Left forelimb (tissue), 1 donor: ENCODE results near the gene USP15.
"Not testable (repeated sequence)": the region's sequence is repeated elsewhere in the genome, so short reads cannot be mapped to it uniquely, and the experiment has no call there.

Source experiments
- DNase-seq: peaks from one replicate; pipeline ENCODE4 v3.0.0-alpha.2; 2018; ENCODE audit warnings: low spot score

The USP15 gene

DNA sequence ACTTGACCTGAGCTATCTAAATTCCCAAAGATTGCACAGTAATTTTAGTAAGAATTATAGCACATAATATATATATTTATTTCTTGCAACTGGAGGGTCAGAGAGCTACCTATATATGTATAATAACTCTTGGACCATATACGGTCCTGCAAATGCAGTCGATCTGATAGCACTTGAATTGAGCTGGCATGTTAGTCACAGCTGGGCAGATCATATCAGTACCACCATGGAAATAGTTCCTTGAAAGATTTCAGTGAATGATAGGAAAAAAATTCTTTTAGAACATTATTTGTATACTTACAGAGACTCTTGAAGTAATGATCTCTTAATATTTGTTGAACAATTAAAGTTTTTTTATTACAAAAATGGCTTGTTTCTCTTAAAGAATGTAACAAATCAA lies 111.9 kb downstream of the USP15 start:
- DNase-seq: no peak

DNA sequence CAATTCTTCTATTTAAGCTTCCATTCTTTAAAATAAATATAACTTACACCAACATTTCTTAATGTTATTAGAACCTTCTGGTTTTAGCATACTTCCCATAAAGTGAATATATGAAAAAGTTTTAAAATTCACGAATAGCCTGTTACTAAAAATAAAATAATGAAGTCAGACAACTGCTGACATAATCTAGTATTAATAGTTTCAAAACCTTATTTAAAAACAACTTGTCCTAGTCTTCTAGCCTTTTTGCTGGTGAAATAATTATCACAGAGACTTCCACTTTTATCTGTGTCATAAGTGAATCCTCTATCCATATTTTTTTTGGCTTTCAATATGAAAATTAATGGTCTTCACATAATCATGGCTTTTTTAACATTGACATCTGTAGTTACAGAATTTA lies 112.6 kb downstream of the USP15 start:
- DNase-seq: no peak

- no peak for DNase-seq
Observed at GRCh38 chr12:62375603-62376002, 115.4 kb downstream of the USP15 start.

DNA sequence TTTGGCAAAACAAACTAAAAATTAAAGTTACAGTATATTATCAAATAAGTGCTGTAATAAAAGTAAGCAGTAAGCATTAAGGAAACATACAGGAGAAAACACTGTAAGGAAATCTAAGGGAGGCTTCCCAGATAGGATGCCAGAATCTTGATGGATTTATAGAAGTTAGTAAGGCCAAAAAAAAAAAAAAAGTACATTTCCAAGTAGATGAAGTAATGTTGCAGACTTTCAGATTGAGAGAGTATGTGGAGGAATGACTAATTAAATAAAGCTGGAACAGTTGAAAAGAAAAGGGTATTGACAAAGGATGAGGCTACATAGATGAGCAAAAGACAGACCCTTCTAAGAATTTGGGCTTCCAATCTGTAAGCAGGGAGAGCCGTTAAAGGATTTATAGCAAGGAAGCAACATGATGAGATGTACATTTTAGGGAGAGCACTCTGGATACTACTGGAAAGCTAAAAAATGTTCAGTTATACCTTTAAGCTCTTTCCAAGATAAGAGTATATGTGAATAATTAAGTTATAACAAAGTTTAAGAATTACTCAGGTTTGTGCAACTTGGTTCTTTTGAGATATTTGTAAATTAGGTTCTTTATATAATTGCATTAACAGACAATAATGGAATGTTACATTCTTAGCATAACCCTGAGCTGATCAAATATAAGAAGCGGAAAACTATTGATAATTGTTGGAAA lies 119.0 kb downstream of the USP15 start:
- DNase-seq: no peak

DNA sequence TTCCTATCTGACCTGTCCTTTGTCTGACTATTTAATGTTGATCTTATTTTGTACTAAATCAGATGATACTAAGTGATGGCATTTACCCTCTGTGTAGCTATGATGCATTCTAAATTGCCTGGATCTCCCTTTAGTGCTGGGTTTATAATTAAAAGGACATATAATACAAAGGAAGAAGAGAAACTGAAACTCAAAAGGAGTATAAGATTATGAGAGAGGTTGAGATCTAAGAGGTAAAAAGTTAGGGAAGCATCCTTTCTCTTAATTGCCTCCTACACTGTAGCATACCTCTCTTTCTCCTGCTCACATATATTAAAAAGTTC lies 119.5 kb downstream of the USP15 start:
- no peak for DNase-seq

GRCh38 chr12:62382526-62382925 lies 122.3 kb downstream of the USP15 start:
- no peak for DNase-seq

DNA sequence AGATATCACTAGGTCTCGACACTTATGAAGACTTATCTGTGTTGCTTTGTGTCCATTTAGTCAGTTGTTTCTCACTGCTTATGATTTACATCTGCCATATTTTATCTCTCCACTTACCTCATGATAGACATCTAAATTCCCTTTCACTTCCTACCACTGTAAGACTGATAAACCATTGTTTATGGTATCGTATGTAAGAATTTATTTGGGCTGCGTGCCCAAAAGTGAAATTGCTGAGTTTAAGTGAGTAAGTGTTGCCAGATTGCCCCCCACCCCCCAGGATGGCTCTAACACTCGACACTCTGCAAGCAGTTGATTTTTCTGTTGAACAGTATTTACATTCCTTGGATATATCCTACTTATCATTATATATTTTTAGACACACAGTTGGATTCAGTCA lies 136.5 kb downstream of the USP15 start:
- DNase-seq: no peak

- no peak for DNase-seq
Observed at GRCh38 chr12:62400135-62400534, 139.9 kb downstream of the USP15 start.

GRCh38 chr12:62401631-62402030 lies 141.4 kb downstream of the USP15 start:
- no peak for DNase-seq

DNA sequence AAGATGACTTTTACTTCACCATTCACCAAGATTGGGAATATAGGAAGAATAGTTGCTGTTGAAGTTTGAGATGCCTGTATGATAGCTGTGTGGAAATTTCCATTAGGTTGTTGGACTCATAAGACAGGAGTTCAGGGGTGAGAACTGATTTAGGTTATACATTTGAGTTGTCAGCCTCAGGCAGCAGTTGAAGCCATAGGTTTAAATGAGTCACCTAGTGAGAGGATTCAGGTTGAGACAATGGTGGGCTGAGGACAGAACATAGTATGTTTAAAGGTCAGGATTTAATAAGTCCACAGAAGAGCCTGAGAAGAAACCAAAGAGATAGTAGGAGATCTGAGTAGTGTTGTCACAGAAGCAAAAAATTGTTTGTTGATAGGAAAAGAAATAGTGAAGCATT lies 142.8 kb downstream of the USP15 start:
- DNase-seq: no peak

DNA sequence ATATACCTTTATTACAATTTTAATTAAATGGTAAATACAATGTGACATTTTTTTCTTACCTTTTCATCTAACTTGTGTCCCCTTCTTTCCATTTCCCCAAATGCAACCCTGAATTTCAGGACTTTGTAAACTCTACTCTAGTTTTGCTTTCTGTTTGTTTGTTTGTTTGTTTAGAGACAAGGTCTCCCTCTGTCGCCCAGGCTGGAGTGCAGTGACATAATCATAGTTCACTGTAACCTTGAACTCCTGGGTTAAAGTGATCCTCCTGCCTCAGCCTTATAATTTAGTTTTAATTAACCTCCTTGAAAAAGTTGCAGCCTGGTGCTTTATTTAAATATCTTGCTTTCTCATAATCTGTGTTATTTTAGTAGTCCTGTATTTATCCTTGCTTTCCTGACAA lies 147.4 kb downstream of the USP15 start:
- DNase-seq: no peak

DNA sequence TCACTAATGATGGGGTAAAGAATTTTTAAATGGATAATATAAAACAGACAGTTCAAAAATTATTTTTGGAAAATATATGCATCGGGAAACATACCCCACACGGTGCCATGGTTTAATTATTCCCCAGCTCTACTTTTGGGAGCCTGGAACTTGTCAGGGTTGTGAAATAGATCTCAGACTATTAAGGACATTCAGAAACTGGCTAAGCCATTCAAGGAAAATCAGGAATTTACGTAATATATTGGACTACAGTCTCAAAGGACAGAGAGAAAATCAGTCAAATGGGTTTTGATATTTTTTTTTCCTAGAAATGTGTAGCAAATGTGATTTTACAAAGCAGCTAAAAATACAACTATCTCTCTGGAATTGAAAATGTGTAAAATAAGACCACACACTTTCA lies 148.9 kb downstream of the USP15 start:
- DNase-seq: no peak

DNA sequence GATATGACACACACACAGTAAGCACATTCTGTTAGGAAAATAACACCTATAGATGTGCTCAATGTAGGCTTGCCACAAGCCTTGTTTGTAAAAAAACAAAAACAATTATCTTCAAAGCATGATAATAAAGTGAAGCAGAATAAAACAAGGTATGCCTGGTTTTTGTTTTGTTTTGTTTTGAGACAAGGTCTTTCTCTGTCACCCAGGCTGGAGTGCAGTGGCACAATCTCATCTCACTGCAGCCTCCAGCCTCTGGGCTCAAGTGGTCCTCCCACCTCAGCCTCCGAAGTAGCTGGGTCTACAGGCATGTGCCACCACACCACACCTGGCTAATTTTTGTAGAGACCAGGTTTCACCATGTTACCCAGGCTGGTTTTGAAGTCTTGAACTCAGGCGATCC lies 154.0 kb downstream of the USP15 start:
- no peak for DNase-seq

GRCh38 chr12:62426089-62426488 lies 165.9 kb downstream of the USP15 start:
- DNase-seq: no peak

- DNase-seq: no peak
Observed at GRCh38 chr12:62429457-62429856, 169.3 kb downstream of the USP15 start.

- DNase-seq: no peak
Observed at GRCh38 chr12:62434494-62435302, 174.5 kb downstream of the USP15 start.

- DNase-seq: no peak
Observed at GRCh38 chr12:62435303-62436163, 175.3 kb downstream of the USP15 start.

GRCh38 chr12:62436164-62436503 lies 175.9 kb downstream of the USP15 start:
- no peak for DNase-seq

- DNase-seq: no peak
Observed at GRCh38 chr12:62438098-62438692, 178.0 kb downstream of the USP15 start.

DNA sequence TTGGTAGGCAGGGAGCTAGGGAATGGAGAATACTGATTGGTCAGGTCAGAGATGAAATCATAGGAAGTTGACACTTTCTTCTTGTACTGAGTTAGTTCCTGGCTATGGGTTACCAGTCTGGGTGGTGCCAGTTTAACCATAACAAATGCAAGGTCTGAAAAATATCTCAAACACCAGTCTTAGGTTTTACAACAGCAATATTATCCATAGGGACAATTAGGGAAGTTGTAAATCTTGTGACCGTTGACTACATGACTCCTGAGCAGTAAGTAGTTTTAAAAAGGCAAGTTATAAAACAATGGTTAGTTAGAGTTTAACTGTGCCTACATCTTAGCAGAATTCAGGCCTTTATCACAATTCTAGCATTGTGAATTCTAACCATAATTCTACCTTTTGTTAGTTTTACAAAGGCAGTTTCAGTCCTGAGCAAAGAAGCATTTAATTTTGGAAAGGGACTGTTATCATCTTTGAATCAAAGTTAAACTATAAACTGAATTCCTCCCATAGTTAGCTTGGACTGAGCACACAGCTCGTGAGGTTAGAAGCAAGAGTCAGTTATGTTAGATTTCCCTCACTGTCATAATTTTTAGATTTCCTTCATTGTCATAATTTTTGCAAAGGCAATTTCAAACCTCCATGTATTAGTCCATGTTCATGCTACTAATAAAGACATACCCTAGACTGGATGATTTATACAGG lies 186.7 kb downstream of the USP15 start:
- no peak for DNase-seq

DNA sequence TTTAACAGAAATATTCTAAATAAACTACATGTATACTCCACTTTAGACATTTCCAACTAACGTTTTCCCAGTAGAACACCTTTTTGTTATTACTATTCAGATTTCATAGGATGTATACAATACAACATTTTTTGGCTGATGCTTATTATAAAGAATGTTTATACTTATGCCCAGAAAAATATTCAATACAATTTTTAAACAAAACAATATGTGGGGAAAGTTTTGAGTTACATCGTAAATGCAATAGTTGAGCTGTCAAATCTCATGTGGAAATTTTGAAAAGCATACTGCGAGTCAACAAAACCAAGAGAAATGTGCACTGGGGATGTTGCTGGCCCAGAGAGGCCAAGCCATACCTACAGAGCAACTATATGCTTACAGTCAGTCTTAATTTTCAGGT lies 188.2 kb downstream of the USP15 start:
- DNase-seq: no peak

DNA sequence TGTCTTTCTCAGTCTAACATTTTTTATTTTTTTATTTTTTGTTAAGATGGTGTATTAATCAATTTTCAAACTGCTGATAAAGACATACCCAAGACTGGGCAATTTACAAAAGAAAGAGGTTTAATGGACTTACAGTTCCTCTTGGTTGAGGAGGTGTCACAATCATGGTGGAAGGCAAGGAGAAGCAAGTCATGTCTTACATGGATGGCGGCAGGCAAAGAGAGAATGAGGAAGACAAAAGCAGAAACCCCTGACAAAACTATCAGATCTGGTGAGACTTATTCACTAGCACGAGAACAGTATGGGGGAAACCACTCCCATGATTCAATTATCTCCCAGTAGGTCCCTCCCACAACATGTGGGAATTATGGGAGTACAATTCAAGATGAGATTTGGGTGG lies 195.2 kb downstream of the USP15 start:
- DNase-seq: not testable (repeated sequence)
